Activated CD4-positive, alpha-beta T cell treated with anti-CD3 and anti-CD28 coated beads for 36 hours (primary cell): ENCODE data around the gene AAMP. TPM values are rescaled to one million over a fixed set of nuclear protein-coding genes. Genes with fewer than 3 reads are reported as not detected.

Experiments
- ATAC-seq: fragments of 200-7000 bp; cut with Tn5 transposase; one replicate; pipeline ENCODE4 v1.10.0; 2021; ENCODE audit warnings: mild to moderate bottlenecking, moderate library complexity
- CTCF ChIA-PET: fragments of 350-600 bp; sonication (Branson Sonifier 250); formaldehyde crosslinking; loops from one replicate; lab custom pipeline; 2021; ENCODE audit warnings: antibody characterized with exemption; lab: Charles Lee
- POLR2A ChIA-PET: fragments of 350-600 bp; sonication (Branson Sonifier 250); formaldehyde crosslinking; loops from one replicate; lab custom pipeline; 2021; ENCODE audit warnings: antibody characterized with exemption, inconsistent platforms; lab: Charles Lee
- DNase-seq: peaks from one replicate; pipeline ENCODE4 v3.0.0-alpha.2; 2020
- H3K27ac Mint-ChIP-seq: one replicate; pipeline ENCODE4 v1.8.0; 2021; ENCODE audit warnings: mixed read lengths
- H3K27me3 Mint-ChIP-seq: one replicate; pipeline ENCODE4 v1.8.0; 2021; ENCODE audit warnings: mixed read lengths
- H3K36me3 Mint-ChIP-seq: one replicate; pipeline ENCODE4 v1.8.0; 2021; ENCODE audit warnings: low read depth, mixed read lengths
- H3K4me1 Mint-ChIP-seq: one replicate; pipeline ENCODE4 v1.8.0; 2021; ENCODE audit warnings: mixed read lengths
- H3K4me3 Mint-ChIP-seq: one replicate; pipeline ENCODE4 v1.8.0; 2021; ENCODE audit warnings: mild to moderate bottlenecking, moderate library complexity, mixed read lengths
- H3K9me3 Mint-ChIP-seq: one replicate; pipeline ENCODE4 v1.8.0; 2021; ENCODE audit warnings: low read depth, mixed read lengths
- intact Hi-C, 2 experiments: fragments of 100-400 bp; cut with DNase I in 1 of 2; cut with micrococcal nuclease in 1 of 2; formaldehyde crosslinking; loops; one replicate each; pipeline versions ENCODE4 v1.14.2 to v1.15.1; 2022 to 2024; cut with DNase I, micrococcal nuclease
- total RNA-seq, 2 experiments: library from RNA; stranded (reverse); gene quantifications; one replicate each; pipeline ENCODE4 v1.2.3, GENCODE V29; 2021

Gene AAMP
- total RNA-seq, 2 experiments from 2014 or later = 49.7 to 72.2 TPM

DNA sequence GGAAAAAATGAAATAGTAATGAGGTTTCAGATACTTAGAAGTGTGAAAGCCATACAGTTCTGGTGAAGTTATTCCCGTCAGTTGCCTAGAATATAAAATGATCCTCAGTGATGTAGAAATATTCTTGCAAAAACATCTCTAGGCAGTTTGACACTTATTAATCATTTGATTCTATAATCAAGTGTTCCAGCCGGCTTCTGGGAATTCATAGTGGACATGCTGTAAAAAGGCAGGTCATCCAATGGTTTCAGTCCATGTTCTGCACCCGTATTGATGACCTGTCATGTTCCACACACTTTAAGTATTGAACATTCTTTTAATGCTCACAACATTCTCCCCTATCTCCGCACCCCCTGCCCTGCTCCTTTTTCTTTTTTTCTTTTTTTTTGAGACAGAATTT lies 33.1 kb downstream of the AAMP start:
- no peaks in the 10 kb centered on the region for H3K9me3 Mint-ChIP-seq
- DNase-seq (no peak), ATAC-seq (no peak)
- H3K27ac Mint-ChIP-seq = no peak overlapping the region
- H3K4me3 Mint-ChIP-seq = no peak overlapping the region
- intact Hi-C loops = no loop called here
- ChIA-PET CTCF (interaction anchor here (0.9 to 2.4 kb wide), 4 partner anchors 9 to 50 kb away, joined by 3 to 9 read pairs (median 5); no protein-coding TSS in a partner anchor), POLR2A (no interaction called here)
- H3K27me3 Mint-ChIP-seq = no peaks in the 10 kb centered on the region
- H3K36me3 Mint-ChIP-seq = peaks cover 81% of the 10 kb centered on the region
- peaks cover 18% of the 10 kb centered on the region for H3K4me1 Mint-ChIP-seq

DNA sequence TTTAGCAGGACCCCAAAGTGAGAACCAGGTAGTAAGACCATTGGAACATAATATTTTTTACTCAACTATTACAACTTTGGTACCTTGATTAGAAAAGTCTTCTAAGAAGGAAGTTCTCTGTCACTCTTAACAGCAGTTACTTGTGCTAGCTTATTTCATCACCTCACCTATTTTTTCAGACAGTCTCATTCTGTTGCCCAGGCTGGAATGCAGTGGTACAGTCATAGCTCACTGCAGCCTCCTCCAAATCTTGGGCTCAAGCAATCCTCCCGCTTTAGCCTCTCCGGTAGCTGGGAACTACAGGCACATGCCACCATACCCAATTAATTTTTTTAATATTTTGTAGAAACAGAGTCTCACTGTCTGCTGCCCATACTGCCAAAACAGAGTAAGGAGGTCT lies 34.9 kb downstream of the AAMP start:
- H3K9me3 Mint-ChIP-seq = no peaks in the 10 kb centered on the region
- CTCF ChIA-PET = interaction anchor here (0.8 to 1.1 kb wide), 3 partner anchors 12 to 24 kb away, joined by 3 read pairs; no protein-coding TSS in a partner anchor
- ATAC-seq (no peak), DNase-seq (no peak)
- H3K4me1 Mint-ChIP-seq = peaks cover 31% of the 10 kb centered on the region
- H3K36me3 Mint-ChIP-seq = peaks cover 84% of the 10 kb centered on the region
- POLR2A ChIA-PET = interaction anchor here (1.2 kb wide), 1 partner anchor 10 kb away, joined by 3 read pairs; no protein-coding TSS in a partner anchor
- no peaks in the 10 kb centered on the region for H3K27me3 Mint-ChIP-seq
- H3K4me3 Mint-ChIP-seq = no peak overlapping the region
- H3K27ac Mint-ChIP-seq = no peak overlapping the region
- intact Hi-C loops = loop anchor here in 1 of 2 experiments (2.0 kb wide), 1 partner anchor 14 kb away; no protein-coding TSS in a partner anchor

DNA sequence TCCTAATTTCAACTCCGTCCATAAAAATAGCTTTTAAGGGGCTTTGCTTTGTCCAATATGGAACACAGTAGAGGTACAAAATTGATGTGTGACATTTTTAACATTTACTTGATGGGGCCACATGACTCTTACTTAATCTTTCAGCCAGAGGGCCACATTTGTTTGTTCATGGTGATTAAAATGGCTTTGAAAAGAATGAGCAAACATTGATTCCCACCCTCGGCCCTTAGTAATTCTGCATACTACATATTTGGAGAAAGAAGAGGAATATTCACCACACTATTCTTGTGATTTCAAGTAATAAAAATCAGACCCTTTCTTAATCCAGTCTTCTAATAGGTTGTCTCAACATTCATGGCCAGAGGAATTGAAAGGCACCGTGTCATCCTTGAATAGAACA lies 35.4 kb downstream of the AAMP start:
- Mint-ChIP-seq H3K4me1 (peaks cover 34% of the 10 kb centered on the region), H3K27ac (no peak overlapping the region), H3K4me3 (no peak overlapping the region), H3K27me3 (no peaks in the 10 kb centered on the region), H3K36me3 (peaks cover 81% of the 10 kb centered on the region), H3K9me3 (no peaks in the 10 kb centered on the region)
- ATAC-seq (no peak), DNase-seq (no peak)
- CTCF ChIA-PET = interaction anchor here (0.9 to 1.1 kb wide), 3 partner anchors 12 to 26 kb away, joined by 3 read pairs; no protein-coding TSS in a partner anchor
- POLR2A ChIA-PET = interaction anchor here (1.2 kb wide), 1 partner anchor 9 kb away, joined by 3 read pairs; no protein-coding TSS in a partner anchor
- intact Hi-C loops = loop anchor here in 1 of 2 experiments (2.0 to 5.0 kb wide), 2 partner anchors 14 to 423 kb away; partner anchors contain the start of genes BCS1L and ZNF142

DNA sequence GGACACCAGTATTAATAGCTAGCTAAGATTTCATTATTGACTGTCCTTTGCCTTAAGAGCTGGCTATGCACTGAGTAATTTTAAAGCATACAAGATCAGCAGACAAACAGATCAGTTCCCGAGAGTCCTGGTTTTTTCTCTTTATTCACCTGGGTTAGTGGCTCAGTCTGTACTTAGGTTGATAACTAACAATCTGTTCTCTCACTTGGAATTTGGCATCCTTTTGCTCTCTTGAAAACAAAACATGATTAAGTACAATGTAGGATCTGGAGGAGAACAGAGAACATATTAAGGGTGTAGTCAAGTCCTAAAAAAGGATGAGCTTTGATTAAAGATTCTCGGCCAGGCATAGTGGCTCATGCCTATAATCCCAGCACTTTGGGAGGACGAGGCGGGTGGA lies 36.4 kb downstream of the AAMP start:
- peak overlapping the region; percentile 73 for H3K27ac Mint-ChIP-seq
- H3K4me3 Mint-ChIP-seq = no peak overlapping the region
- intact Hi-C loops = loop anchor here in 1 of 2 experiments (5.0 kb wide), 1 partner anchor 424 kb away; the partner anchor contains the start of genes BCS1L and ZNF142
- ATAC-seq (no peak), DNase-seq (no peak)
- H3K9me3 Mint-ChIP-seq = no peaks in the 10 kb centered on the region
- H3K4me1 Mint-ChIP-seq = peaks cover 42% of the 10 kb centered on the region
- H3K27me3 Mint-ChIP-seq = no peaks in the 10 kb centered on the region
- H3K36me3 Mint-ChIP-seq = peaks cover 79% of the 10 kb centered on the region
- ChIA-PET POLR2A (no interaction called here), CTCF (interaction anchor here (0.6 to 1.1 kb wide), 4 partner anchors 15 to 206 kb away, joined by 3 to 5 read pairs (median 3); no protein-coding TSS in a partner anchor)

DNA sequence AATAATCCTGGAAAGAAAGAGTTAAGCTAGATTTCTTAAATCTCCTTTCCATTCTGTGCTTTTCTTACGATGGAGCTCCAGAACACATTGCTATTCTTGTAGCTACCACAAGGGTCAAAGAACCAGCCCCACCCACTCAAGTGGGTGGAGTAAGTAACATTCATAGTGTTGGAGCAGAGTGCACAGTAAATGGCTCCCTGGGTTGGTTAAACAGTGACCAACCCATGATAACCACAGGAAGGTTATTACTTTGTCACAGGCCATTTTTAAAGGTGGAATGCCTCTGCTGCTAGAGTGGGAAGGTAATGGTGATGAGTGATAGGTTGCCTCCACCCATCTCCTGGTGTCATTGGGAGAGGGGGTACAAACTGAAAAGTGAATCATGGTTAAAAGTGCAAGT lies 39.1 kb downstream of the AAMP start:
- no peaks in the 10 kb centered on the region for H3K27me3 Mint-ChIP-seq
- DNase-seq (peak; percentile 54), ATAC-seq (peak; percentile 72)
- peaks cover 65% of the 10 kb centered on the region for H3K4me1 Mint-ChIP-seq
- ChIA-PET POLR2A (interaction anchor here (0.5 to 1.5 kb wide), 6 partner anchors 8 to 651 kb away, joined by 3 to 4 read pairs (median 3); no protein-coding TSS in a partner anchor), CTCF (interaction anchor here (1.0 to 5.0 kb wide), 9 partner anchors 11 to 53 kb away, joined by 3 to 47 read pairs (median 5); partner anchors contain the start of genes AAMP, GPBAR1 and PNKD)
- peaks cover 85% of the 10 kb centered on the region for H3K36me3 Mint-ChIP-seq
- peak overlapping the region; percentile 90 for H3K27ac Mint-ChIP-seq
- no peaks in the 10 kb centered on the region for H3K9me3 Mint-ChIP-seq
- intact Hi-C loops = loop anchor here in 1 of 2 experiments (5.0 kb wide), 1 partner anchor 426 kb away; the partner anchor contains the start of genes BCS1L and ZNF142
- H3K4me3 Mint-ChIP-seq = peak overlapping the region; percentile 37

DNA sequence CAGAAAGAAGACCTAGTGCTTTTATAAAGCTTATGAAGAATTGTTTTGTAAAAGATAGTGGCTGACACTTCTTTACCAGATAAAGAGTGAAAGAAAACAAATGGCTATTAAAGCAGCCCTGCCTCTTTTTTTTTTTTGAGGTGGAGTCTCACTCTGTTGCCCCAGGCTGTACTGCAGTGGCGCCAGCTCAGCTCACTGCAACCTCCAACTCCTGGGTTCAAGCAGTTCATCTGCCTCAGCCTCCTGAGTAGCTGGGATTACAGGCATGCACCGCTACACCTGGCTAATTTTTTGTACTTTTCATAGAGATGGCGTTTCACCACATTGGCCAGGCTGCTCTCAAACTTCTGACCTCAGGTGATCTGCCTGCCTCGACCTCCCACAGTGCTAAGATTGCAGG lies 40.1 kb downstream of the AAMP start:
- Mint-ChIP-seq H3K27ac (peak overlapping the region; percentile 90), H3K27me3 (no peaks in the 10 kb centered on the region), H3K4me3 (peak overlapping the region; percentile 39), H3K4me1 (peaks cover 75% of the 10 kb centered on the region), H3K9me3 (no peaks in the 10 kb centered on the region), H3K36me3 (peaks cover 85% of the 10 kb centered on the region)
- intact Hi-C loops = loop anchor here (1.0 to 5.0 kb wide), 7 partner anchors 12 to 667 kb away; partner anchors contain the start of genes AAMP (in 1 of the 2), BCS1L (in 1 of the 2), PNKD (in 1 of the 2) and ZNF142 (in 1 of the 2)
- ChIA-PET POLR2A (interaction anchor here (1.3 to 1.5 kb wide), 4 partner anchors 7 to 13 kb away, joined by 3 to 6 read pairs (median 4); partner anchors contain the start of gene ARPC2), CTCF (interaction anchor here (0.8 to 5.0 kb wide), 11 partner anchors 8 to 63 kb away, joined by 3 to 47 read pairs (median 6); partner anchors contain the start of genes ARPC2, CXCR1 and GPBAR1)
- ATAC-seq (peak; percentile 34), DNase-seq (peak; percentile 57)

DNA sequence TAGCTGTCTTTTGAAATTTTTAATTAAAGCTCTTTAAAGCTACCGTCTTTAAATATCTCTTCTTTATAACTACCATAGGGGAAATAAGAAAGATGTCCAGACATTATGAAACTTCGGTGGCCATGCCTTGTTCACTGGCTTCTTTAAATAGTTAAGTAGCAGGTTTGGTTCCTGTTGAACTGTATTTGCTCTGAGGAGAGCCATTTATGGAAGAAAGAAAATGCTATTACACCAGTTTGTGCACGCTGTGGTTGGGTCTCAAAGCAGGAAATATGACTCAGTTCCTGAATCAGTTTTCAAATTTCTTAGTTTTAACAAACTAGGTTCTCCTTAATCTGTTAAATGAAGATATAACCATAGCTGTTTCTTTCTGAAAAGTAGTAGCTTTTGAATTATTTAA lies 40.7 kb downstream of the AAMP start:
- H3K4me1 Mint-ChIP-seq = peaks cover 77% of the 10 kb centered on the region
- ATAC-seq = peak; percentile 83

DNA sequence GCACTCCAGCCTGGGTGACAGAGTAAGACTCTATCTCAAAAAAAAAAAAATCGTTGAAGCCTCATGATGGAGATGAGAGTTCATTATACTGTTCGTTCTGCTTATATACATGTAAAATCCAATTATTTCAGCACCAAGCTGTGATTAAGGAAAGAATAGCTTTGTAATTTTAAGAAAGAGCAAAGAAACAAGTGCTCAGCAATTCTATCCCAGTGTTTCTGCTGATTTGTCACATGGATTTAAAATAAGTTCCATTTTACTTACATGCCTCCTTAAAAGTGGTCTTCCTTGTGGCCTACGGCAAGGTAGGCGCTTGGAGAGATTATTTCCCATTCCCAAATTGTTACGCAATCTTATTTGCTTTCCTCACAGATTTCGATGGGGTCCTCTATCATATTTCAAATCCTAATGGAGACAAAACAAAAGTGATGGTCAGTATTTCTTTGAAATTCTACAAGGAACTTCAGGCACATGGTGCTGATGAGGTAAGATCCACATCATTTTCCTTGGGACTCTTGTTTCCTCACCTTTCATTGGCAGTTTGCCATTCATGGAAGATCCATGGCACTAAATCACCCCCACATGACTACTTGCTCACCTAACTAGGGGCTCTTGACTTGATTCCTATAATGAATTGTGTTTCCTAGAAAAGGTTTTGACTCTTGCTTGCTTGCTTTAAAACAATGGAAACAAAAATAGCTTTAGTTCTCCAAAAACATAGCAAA lies 41.4 kb downstream of the AAMP start:
- Mint-ChIP-seq H3K27me3 (no peaks in the 10 kb centered on the region), H3K4me1 (peaks cover 79% of the 10 kb centered on the region), H3K27ac (peak overlapping the region; percentile 95), H3K36me3 (peaks cover 86% of the 10 kb centered on the region), H3K9me3 (no peaks in the 10 kb centered on the region), H3K4me3 (peak overlapping the region; percentile 45)
- intact Hi-C loops = loop anchor here (1.0 to 5.0 kb wide), 6 partner anchors 10 to 669 kb away; partner anchors contain the start of genes AAMP (in 1 of the 2) and PNKD (in 1 of the 2)
- POLR2A ChIA-PET = interaction anchor here (0.9 to 1.5 kb wide), 3 partner anchors 8 to 12 kb away, joined by 3 to 6 read pairs (median 4); partner anchors contain the start of gene ARPC2
- no peak for DNase-seq
- CTCF ChIA-PET = interaction anchor here (0.6 to 5.0 kb wide), 13 partner anchors 8 to 942 kb away, joined by 3 to 47 read pairs (median 4); partner anchors contain the start of genes ARPC2, CXCR1 and GPBAR1
- no peak for ATAC-seq

More for the DNA sequence above, 40.7 kb downstream of the AAMP start:
- ChIA-PET CTCF (interaction anchor here (0.6 to 5.0 kb wide), 14 partner anchors 9 to 942 kb away, joined by 3 to 47 read pairs (median 5); partner anchors contain the start of genes ARPC2, CXCR1 and GPBAR1), POLR2A (interaction anchor here (0.9 to 1.5 kb wide), 3 partner anchors 9 to 13 kb away, joined by 3 to 6 read pairs (median 4); partner anchors contain the start of gene ARPC2)
- Mint-ChIP-seq H3K27me3 (no peaks in the 10 kb centered on the region), H3K9me3 (no peaks in the 10 kb centered on the region), H3K4me3 (peak overlapping the region; percentile 45), H3K27ac (peak overlapping the region; percentile 95), H3K36me3 (peaks cover 85% of the 10 kb centered on the region)
- intact Hi-C loops = loop anchor here (1.0 to 5.0 kb wide), 6 partner anchors 11 to 668 kb away; partner anchors contain the start of genes AAMP (in 1 of the 2) and PNKD (in 1 of the 2)
- peak; percentile 70 for DNase-seq

DNA sequence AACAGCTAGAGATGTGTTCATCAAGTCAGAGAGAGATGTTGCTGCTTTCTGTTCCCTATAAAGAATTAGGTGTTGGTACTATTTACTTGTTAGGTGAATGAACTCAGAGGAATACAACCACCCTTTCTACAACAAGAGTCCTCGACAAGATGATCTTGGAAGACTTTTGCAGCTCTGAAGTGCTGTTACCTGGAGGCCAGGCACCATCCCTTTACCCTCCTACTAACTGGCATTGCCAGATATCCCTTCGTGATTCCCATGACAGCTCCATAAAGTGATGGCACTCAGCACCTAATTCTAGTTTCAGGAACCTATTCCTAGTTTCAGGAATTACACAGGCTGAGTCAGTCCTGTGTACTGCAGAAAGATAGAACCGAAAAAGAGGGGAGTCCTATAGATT lies 43.0 kb downstream of the AAMP start:
- no peaks in the 10 kb centered on the region for H3K9me3 Mint-ChIP-seq
- H3K27ac Mint-ChIP-seq = peak overlapping the region; percentile 81
- ATAC-seq (no peak), DNase-seq (no peak)
- H3K27me3 Mint-ChIP-seq = no peaks in the 10 kb centered on the region
- intact Hi-C loops = loop anchor here in 1 of 2 experiments (5.0 kb wide), 1 partner anchor 670 kb away; no protein-coding TSS in a partner anchor
- no peak overlapping the region for H3K4me3 Mint-ChIP-seq
- peaks cover 86% of the 10 kb centered on the region for H3K36me3 Mint-ChIP-seq
- ChIA-PET CTCF (interaction anchor here (0.7 to 5.0 kb wide), 9 partner anchors 9 to 170 kb away, joined by 3 to 29 read pairs (median 4); partner anchors contain the start of genes AAMP and PNKD), POLR2A (interaction anchor here (1.1 kb wide), 1 partner anchor 8 kb away, joined by 10 read pairs; no protein-coding TSS in a partner anchor)
- peaks cover 90% of the 10 kb centered on the region for H3K4me1 Mint-ChIP-seq

DNA sequence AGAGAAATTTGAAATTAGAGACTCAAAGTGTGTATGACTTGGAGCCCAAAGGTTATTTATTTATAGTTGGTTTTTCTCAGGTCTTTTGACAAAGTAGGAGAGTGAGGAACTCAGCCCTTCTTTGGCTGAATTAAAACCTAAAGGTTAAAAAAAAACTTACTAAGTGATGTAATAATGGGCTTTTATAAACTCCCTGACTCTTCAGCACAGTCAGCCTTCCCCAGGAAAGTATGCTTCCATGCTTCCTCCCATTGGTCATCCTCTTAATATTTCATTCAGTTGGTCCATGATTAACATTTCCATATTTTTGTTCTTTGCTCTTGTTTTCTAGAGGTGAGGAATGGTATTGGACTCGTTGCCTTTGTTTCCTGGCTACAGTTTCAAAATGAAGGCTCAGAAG lies 45.8 kb downstream of the AAMP start:
- ChIA-PET POLR2A (no interaction called here), CTCF (interaction anchor here (1.7 to 2.1 kb wide), 2 partner anchors 30 to 33 kb away, joined by 5 to 10 read pairs; no protein-coding TSS in a partner anchor)
- peaks cover 93% of the 10 kb centered on the region for H3K4me1 Mint-ChIP-seq
- no peaks in the 10 kb centered on the region for H3K27me3 Mint-ChIP-seq
- no peaks in the 10 kb centered on the region for H3K9me3 Mint-ChIP-seq
- peak overlapping the region; percentile 38 for H3K4me3 Mint-ChIP-seq
- peaks cover 94% of the 10 kb centered on the region for H3K36me3 Mint-ChIP-seq
- intact Hi-C loops = no loop called here
- ATAC-seq (no peak), DNase-seq (no peak)
- peak overlapping the region; percentile 88 for H3K27ac Mint-ChIP-seq
